Neural crest cell (in vitro differentiated cells): ENCODE measurements around the gene TMEM154. TPM values are rescaled to one million over a fixed set of nuclear protein-coding genes. Genes with fewer than 3 reads are reported as not detected.

Experiments
- DNase-seq: peaks from one replicate; pipeline ENCODE4 v3.0.0; 2021; ENCODE audit warnings: low read depth, mixed read lengths, low spot score
- H3K27ac Mint-ChIP-seq: one replicate; pipeline ENCODE4 v1.8.0; 2021; ENCODE audit warnings: mild to moderate bottlenecking, mixed read lengths; ENCODE audit not compliant: unreplicated experiment
- H3K27me3 Mint-ChIP-seq: 2 replicates; pipeline ENCODE4 v1.8.0; 2021; ENCODE audit warnings: low read depth, mild to moderate bottlenecking, mixed read lengths
- H3K36me3 Mint-ChIP-seq: 2 replicates; pipeline ENCODE4 v1.8.0; 2021; ENCODE audit warnings: low read depth, mild to moderate bottlenecking, mixed read lengths
- H3K4me1 Mint-ChIP-seq: 2 replicates; pipeline ENCODE4 v1.8.0; 2021; ENCODE audit warnings: mixed read lengths
- H3K4me3 Mint-ChIP-seq: one replicate; pipeline ENCODE4 v1.8.0; 2021; ENCODE audit warnings: mild to moderate bottlenecking, mixed read lengths
- H3K9me3 Mint-ChIP-seq: 2 replicates; pipeline ENCODE4 v1.8.0; 2021; ENCODE audit warnings: mixed read lengths
- CTCF ChIP-seq: fragments of 200-600 bp; sonication (generic); conservative IDR thresholded peaks from 2 replicates; pipeline ENCODE4 v1.5.0; 2021; ENCODE audit warnings: antibody characterized with exemption, mild to moderate bottlenecking
- total RNA-seq: library from RNA; stranded (reverse); gene quantifications from 2 replicates; pipeline ENCODE4 v1.2.1, GENCODE V29; 2021

TMEM154 gene
- total RNA-seq, 1 donor from 2014 or later, result 0.44 TPM

- no peaks in the 10 kb centered on the region for H3K36me3 Mint-ChIP-seq
- no peak for DNase-seq
- H3K4me3 Mint-ChIP-seq, result no peak overlapping the region
- no peaks in the 10 kb centered on the region for H3K27me3 Mint-ChIP-seq
- peaks cover 3% of the 10 kb centered on the region for H3K9me3 Mint-ChIP-seq
- H3K27ac Mint-ChIP-seq, result no peak overlapping the region
- no peak for TF ChIP-seq CTCF
- H3K4me1 Mint-ChIP-seq, result peaks cover 7% of the 10 kb centered on the region
These were observed 46.7 kb downstream of the TMEM154 start for GRCh38 chr4:152633118-152633517.

GRCh38 chr4:152630324-152630723, 49.5 kb downstream of the TMEM154 start:
- no peaks in the 10 kb centered on the region for H3K36me3 Mint-ChIP-seq
- no peaks in the 10 kb centered on the region for H3K27me3 Mint-ChIP-seq
- DNase-seq, result no peak
- no peak overlapping the region for H3K4me3 Mint-ChIP-seq
- peaks cover 3% of the 10 kb centered on the region for H3K9me3 Mint-ChIP-seq
- no peak overlapping the region for H3K27ac Mint-ChIP-seq
- no peak for TF ChIP-seq CTCF
- peaks cover 13% of the 10 kb centered on the region for H3K4me1 Mint-ChIP-seq

GRCh38 chr4:152629908-152630307, 49.9 kb downstream of the TMEM154 start:
- peaks cover 3% of the 10 kb centered on the region for H3K9me3 Mint-ChIP-seq
- H3K27me3 Mint-ChIP-seq, result no peaks in the 10 kb centered on the region
- TF ChIP-seq CTCF, result no peak

GRCh38 chr4:152628128-152628527, 51.7 kb downstream of the TMEM154 start:
- Mint-ChIP-seq H3K4me3 (no peak overlapping the region), H3K27me3 (no peaks in the 10 kb centered on the region), H3K4me1 (peaks cover 6% of the 10 kb centered on the region), H3K36me3 (no peaks in the 10 kb centered on the region), H3K9me3 (peaks cover 3% of the 10 kb centered on the region), H3K27ac (no peak overlapping the region)
- TF ChIP-seq CTCF, result no peak
- DNase-seq, result no peak

More at GRCh38 chr4:152629908-152630307, 49.9 kb downstream of the TMEM154 start:
- Mint-ChIP-seq H3K4me3 (no peak overlapping the region), H3K4me1 (peaks cover 13% of the 10 kb centered on the region), H3K36me3 (no peaks in the 10 kb centered on the region), H3K27ac (no peak overlapping the region)
- DNase-seq, result no peak

- H3K4me1 Mint-ChIP-seq, result peaks cover 6% of the 10 kb centered on the region
- H3K27ac Mint-ChIP-seq, result no peak overlapping the region
These were observed 53.0 kb downstream of the TMEM154 start for GRCh38 chr4:152626790-152627189.

More at GRCh38 chr4:152626790-152627189, 53.0 kb downstream of the TMEM154 start:
- DNase-seq, result no peak
- Mint-ChIP-seq H3K9me3 (peaks cover 3% of the 10 kb centered on the region), H3K36me3 (no peaks in the 10 kb centered on the region), H3K4me3 (no peak overlapping the region), H3K27me3 (no peaks in the 10 kb centered on the region)
- no peak for TF ChIP-seq CTCF
